CD8-positive, alpha-beta memory T cell (primary cell): ENCODE measurements around the gene FTCDNL1. TPM values are rescaled to one million over a fixed set of nuclear protein-coding genes. Genes with fewer than 3 reads are reported as not detected.

Experiments
- CTCF ChIA-PET: fragments of 350-600 bp; sonication (Branson Sonifier 250); formaldehyde crosslinking; loops from one replicate; lab custom pipeline; 2021; ENCODE audit warnings: antibody characterized with exemption; lab: Charles Lee
- POLR2A ChIA-PET: fragments of 350-600 bp; sonication (Branson Sonifier 250); formaldehyde crosslinking; loops from one replicate; lab custom pipeline; 2021; ENCODE audit warnings: antibody characterized with exemption; lab: Charles Lee
- DNase-seq, 5 donors: peaks; one replicate each; pipeline versions ENCODE4 v3.0.0 to v3.0.0-alpha.2; 2020 to 2022; ENCODE audit warnings: mixed read lengths in 1 of 5
- H3K27ac ChIP-seq: one replicate; pipeline ENCODE4 v1.7.0; 2013; ENCODE audit warnings: low read depth, mild to moderate bottlenecking, low read length, moderate library complexity
- H3K27me3 ChIP-seq: 2 replicates; pipeline ENCODE4 v1.7.0; 2013; ENCODE audit warnings: low read length, mild to moderate bottlenecking; ENCODE audit not compliant: insufficient read depth, poor library complexity, severe bottlenecking
- H3K36me3 ChIP-seq: 2 replicates; pipeline ENCODE4 v1.7.0; 2013; ENCODE audit warnings: mild to moderate bottlenecking, low read length, moderate library complexity; ENCODE audit not compliant: insufficient read depth
- H3K4me1 ChIP-seq: 2 replicates; pipeline ENCODE4 v1.7.0; 2013; ENCODE audit warnings: mild to moderate bottlenecking, low read length, moderate library complexity; ENCODE audit not compliant: insufficient read depth
- H3K4me3 ChIP-seq: 2 replicates; pipeline ENCODE4 v1.7.0; 2013; ENCODE audit warnings: mild to moderate bottlenecking, low read length
- H3K9me3 ChIP-seq: 2 replicates; pipeline ENCODE4 v1.7.0; 2013; ENCODE audit warnings: mild to moderate bottlenecking, low read length
- H3K27ac Mint-ChIP-seq, 8 donors: one replicate each; pipeline ENCODE4 v1.8.0; 2020 to 2021; ENCODE audit warnings: mixed read lengths in 8 of 8, mild to moderate bottlenecking in 6 of 8, inconsistent platforms in 3 of 8, moderate library complexity in 3 of 8
- H3K27me3 Mint-ChIP-seq, 2 donors: one replicate each; pipeline ENCODE4 v1.8.0; 2020 to 2021; ENCODE audit warnings: mixed read lengths in 2 of 2, mild to moderate bottlenecking in 1 of 2, moderate library complexity in 1 of 2
- H3K36me3 Mint-ChIP-seq, 3 donors: one replicate each; pipeline ENCODE4 v1.8.0; 2020 to 2021; ENCODE audit warnings: mixed read lengths in 3 of 3, inconsistent platforms in 1 of 3, mild to moderate bottlenecking in 1 of 3
- H3K4me1 Mint-ChIP-seq, 3 donors: one replicate each; pipeline ENCODE4 v1.8.0; 2020 to 2021; ENCODE audit warnings: mixed read lengths in 3 of 3, inconsistent platforms in 1 of 3, mild to moderate bottlenecking in 1 of 3
- H3K4me3 Mint-ChIP-seq, 7 donors: one replicate each; pipeline ENCODE4 v1.8.0; 2020 to 2021; ENCODE audit warnings: mixed read lengths in 7 of 7, mild to moderate bottlenecking in 6 of 7, moderate library complexity in 4 of 7, inconsistent platforms in 2 of 7
- H3K9me3 Mint-ChIP-seq, 5 donors: one replicate each; pipeline ENCODE4 v1.8.0; 2020 to 2022; ENCODE audit warnings: mixed read lengths in 5 of 5, mild to moderate bottlenecking in 3 of 5, moderate library complexity in 2 of 5, inconsistent platforms in 1 of 5
- polyA plus RNA-seq: library from polyadenylated mRNA; unstranded; fragments of 300-500 nt; fragmentation: Illumina TruSeq; gene quantifications from one replicate; pipeline ENCODE4 v1.2.3, GENCODE V29; 2021
- total RNA-seq, 2 experiments: library from RNA; stranded (reverse); gene quantifications; one replicate each; pipeline ENCODE4 v1.2.3, GENCODE V29; 2021

The FTCDNL1 gene
- total and polyA plus RNA-seq, 3 experiments from 2014 or later: 1.4 to 5.2 (median 3.8) TPM

- no peaks in the 10 kb centered on the region for H3K9me3 ChIP-seq
- ChIA-PET CTCF (interaction anchor here (1.7 kb wide), 1 partner anchor 59 kb away, joined by 4 read pairs; no protein-coding TSS in a partner anchor), POLR2A (no interaction called here)
- Mint-ChIP-seq H3K9me3 (no peaks in the 10 kb centered on the region), H3K4me1 (peaks cover 0 to 2% (median 2%) of the 10 kb centered on the region in 3 donors), H3K36me3 (no peaks in the 10 kb centered on the region), H3K4me3 (no peak overlapping the region), H3K27ac (no peak overlapping the region), H3K27me3 (no peaks in the 10 kb centered on the region)
- no peaks in the 10 kb centered on the region for H3K36me3 ChIP-seq
- H3K27ac ChIP-seq: no peak overlapping the region
- no peak for DNase-seq
- no peaks in the 10 kb centered on the region for H3K4me1 ChIP-seq
- no peak overlapping the region for H3K4me3 ChIP-seq
- H3K27me3 ChIP-seq: no peaks in the 10 kb centered on the region
Measured at GRCh38 chr2:199798831-199799580, 52.0 kb downstream of the FTCDNL1 start.

- DNase-seq: no peak
- no peak overlapping the region for H3K27ac ChIP-seq
- H3K27me3 ChIP-seq: no peaks in the 10 kb centered on the region
- H3K4me3 Mint-ChIP-seq: no peak overlapping the region
- H3K4me3 ChIP-seq: no peak overlapping the region
- H3K27me3 Mint-ChIP-seq: peaks cover 2 to 4% of the 10 kb centered on the region in 2 donors
- H3K4me1 ChIP-seq: no peaks in the 10 kb centered on the region
- H3K4me1 Mint-ChIP-seq: peaks cover 0 to 2% (median 2%) of the 10 kb centered on the region in 3 donors
- ChIA-PET CTCF (interaction anchor here (1.7 kb wide), 1 partner anchor 58 kb away, joined by 4 read pairs; no protein-coding TSS in a partner anchor), POLR2A (no interaction called here)
- H3K36me3 ChIP-seq: no peaks in the 10 kb centered on the region
- no peak overlapping the region for H3K27ac Mint-ChIP-seq
- no peaks in the 10 kb centered on the region for H3K9me3 ChIP-seq
- no peaks in the 10 kb centered on the region for H3K36me3 Mint-ChIP-seq
- no peaks in the 10 kb centered on the region for H3K9me3 Mint-ChIP-seq
Measured at GRCh38 chr2:199797431-199798403, 53.3 kb downstream of the FTCDNL1 start.

- DNase-seq: no peak
- ChIA-PET CTCF (no interaction called here), POLR2A (no interaction called here)
- peaks cover 2 to 14% of the 10 kb centered on the region in 2 donors for H3K27me3 Mint-ChIP-seq
- peaks cover 0 to 2% (median under 1%) of the 10 kb centered on the region in 3 donors for H3K4me1 Mint-ChIP-seq
- Histone ChIP-seq H3K9me3 (no peaks in the 10 kb centered on the region), H3K4me1 (no peaks in the 10 kb centered on the region), H3K4me3 (no peak overlapping the region), H3K27ac (no peak overlapping the region), H3K27me3 (no peaks in the 10 kb centered on the region), H3K36me3 (no peaks in the 10 kb centered on the region)
- no peaks in the 10 kb centered on the region for H3K36me3 Mint-ChIP-seq
- no peaks in the 10 kb centered on the region for H3K9me3 Mint-ChIP-seq
- no peak overlapping the region for H3K4me3 Mint-ChIP-seq
- H3K27ac Mint-ChIP-seq: no peak overlapping the region
Measured at GRCh38 chr2:199792381-199792780, 58.6 kb downstream of the FTCDNL1 start.

GRCh38 chr2:199791326-199791725, 59.7 kb downstream of the FTCDNL1 start:
- Mint-ChIP-seq H3K36me3 (no peaks in the 10 kb centered on the region), H3K27ac (no peak overlapping the region), H3K4me3 (no peak overlapping the region), H3K9me3 (no peaks in the 10 kb centered on the region), H3K27me3 (peaks cover 2 to 14% of the 10 kb centered on the region in 2 donors), H3K4me1 (no peaks in the 10 kb centered on the region)
- H3K4me1 ChIP-seq: no peaks in the 10 kb centered on the region
- POLR2A ChIA-PET: no interaction called here
- CTCF ChIA-PET: no interaction called here
- no peak overlapping the region for H3K4me3 ChIP-seq
- no peak for DNase-seq
- no peaks in the 10 kb centered on the region for H3K36me3 ChIP-seq
- no peaks in the 10 kb centered on the region for H3K9me3 ChIP-seq
- H3K27ac ChIP-seq: no peak overlapping the region
- H3K27me3 ChIP-seq: no peaks in the 10 kb centered on the region

GRCh38 chr2:199784512-199784911, 66.5 kb downstream of the FTCDNL1 start:
- peaks cover 0 to 1% (median 0%) of the 10 kb centered on the region in 5 donors for H3K9me3 Mint-ChIP-seq
- no peak overlapping the region for H3K4me3 Mint-ChIP-seq
- H3K36me3 Mint-ChIP-seq: no peaks in the 10 kb centered on the region
- Histone ChIP-seq H3K27me3 (no peaks in the 10 kb centered on the region), H3K4me3 (no peak overlapping the region), H3K4me1 (no peaks in the 10 kb centered on the region), H3K36me3 (no peaks in the 10 kb centered on the region), H3K9me3 (no peaks in the 10 kb centered on the region), H3K27ac (no peak overlapping the region)
- ChIA-PET CTCF (no interaction called here), POLR2A (no interaction called here)
- DNase-seq: no peak
- H3K27me3 Mint-ChIP-seq: peaks cover 4 to 6% of the 10 kb centered on the region in 2 donors
- H3K27ac Mint-ChIP-seq: no peak overlapping the region
- no peaks in the 10 kb centered on the region for H3K4me1 Mint-ChIP-seq

GRCh38 chr2:199779589-199779988, 71.4 kb downstream of the FTCDNL1 start:
- no peaks in the 10 kb centered on the region for H3K27me3 ChIP-seq
- H3K36me3 ChIP-seq: no peaks in the 10 kb centered on the region
- H3K27ac Mint-ChIP-seq: peak overlapping the region in 1 of 8 donors; percentile 83
- DNase-seq: no peak
- no peaks in the 10 kb centered on the region for H3K4me1 Mint-ChIP-seq
- H3K4me3 Mint-ChIP-seq: no peak overlapping the region
- no peaks in the 10 kb centered on the region for H3K36me3 Mint-ChIP-seq
- H3K27me3 Mint-ChIP-seq: peaks cover 0 to 6% of the 10 kb centered on the region in 2 donors
- CTCF ChIA-PET: no interaction called here
- no peak overlapping the region for H3K4me3 ChIP-seq
- H3K9me3 Mint-ChIP-seq: peaks cover 0 to 1% (median 0%) of the 10 kb centered on the region in 5 donors
- H3K27ac ChIP-seq: no peak overlapping the region
- no peaks in the 10 kb centered on the region for H3K4me1 ChIP-seq
- no peaks in the 10 kb centered on the region for H3K9me3 ChIP-seq
- POLR2A ChIA-PET: no interaction called here

- no peak overlapping the region for H3K27ac ChIP-seq
- H3K36me3 ChIP-seq: no peaks in the 10 kb centered on the region
- DNase-seq: no peak
- no peaks in the 10 kb centered on the region for H3K27me3 ChIP-seq
- ChIA-PET POLR2A (no interaction called here), CTCF (no interaction called here)
- Mint-ChIP-seq H3K4me3 (no peak overlapping the region), H3K27ac (no peak overlapping the region), H3K27me3 (peaks cover 0 to 6% of the 10 kb centered on the region in 2 donors), H3K36me3 (no peaks in the 10 kb centered on the region), H3K9me3 (peaks cover 0 to 1% (median 0%) of the 10 kb centered on the region in 5 donors), H3K4me1 (no peaks in the 10 kb centered on the region)
- H3K4me1 ChIP-seq: no peaks in the 10 kb centered on the region
- H3K9me3 ChIP-seq: no peaks in the 10 kb centered on the region
- no peak overlapping the region for H3K4me3 ChIP-seq
Measured at GRCh38 chr2:199778655-199779054, 72.3 kb downstream of the FTCDNL1 start.

GRCh38 chr2:199777916-199778315, 73.1 kb downstream of the FTCDNL1 start:
- Mint-ChIP-seq H3K27me3 (peaks cover 0 to 4% of the 10 kb centered on the region in 2 donors), H3K4me1 (no peaks in the 10 kb centered on the region), H3K36me3 (no peaks in the 10 kb centered on the region), H3K9me3 (no peaks in the 10 kb centered on the region), H3K4me3 (no peak overlapping the region), H3K27ac (peak overlapping the region in 1 of 8 donors; percentile 74)
- H3K27ac ChIP-seq: no peak overlapping the region
- H3K27me3 ChIP-seq: no peaks in the 10 kb centered on the region
- no peaks in the 10 kb centered on the region for H3K4me1 ChIP-seq
- ChIA-PET POLR2A (no interaction called here), CTCF (no interaction called here)
- H3K9me3 ChIP-seq: no peaks in the 10 kb centered on the region
- no peak for DNase-seq
- no peaks in the 10 kb centered on the region for H3K36me3 ChIP-seq
- no peak overlapping the region for H3K4me3 ChIP-seq
